HG03159 (cell line): ENCODE data around the gene TNFSF18.
"Not testable (repeated sequence)": the region's sequence is repeated elsewhere in the genome, so short reads cannot be mapped to it uniquely, and the experiment has no call there.

Experiments
- ATAC-seq: cut with Tn5 transposase; IDR thresholded peaks from one replicate; pipeline ENCODE4 v1.9.1; 2021; ENCODE audit warnings: mild to moderate bottlenecking, moderate library complexity; ENCODE audit not compliant: unreplicated experiment

Gene TNFSF18

GRCh38 chr1:173050865-173051264 is at the start of gene TNFSF18:
Gene TNFSF18 (minus strand): TSS chr1:173050941. CDS start chr1:173050896, 45 bp downstream.
- no peak for ATAC-seq

GRCh38 chr1:173099166-173099565 is 48.4 kb upstream of the TNFSF18 start:
- ATAC-seq: no peak

- ATAC-seq: no peak
Observed at GRCh38 chr1:173098117-173098516, 47.4 kb upstream of the TNFSF18 start.

GRCh38 chr1:173097001-173097400 is 46.3 kb upstream of the TNFSF18 start:
- ATAC-seq: no peak

GRCh38 chr1:173095632-173096031 is 44.9 kb upstream of the TNFSF18 start:
- ATAC-seq: no peak

GRCh38 chr1:173094541-173094940 is 43.8 kb upstream of the TNFSF18 start:
- ATAC-seq: no peak

- no peak for ATAC-seq
Observed at GRCh38 chr1:173093691-173094445, 43.1 kb upstream of the TNFSF18 start.

GRCh38 chr1:173084292-173084691 is 33.6 kb upstream of the TNFSF18 start:
- ATAC-seq: no peak

GRCh38 chr1:173082913-173083312 is 32.2 kb upstream of the TNFSF18 start:
- no peak for ATAC-seq

- not testable (repeated sequence) for ATAC-seq
Observed at GRCh38 chr1:173074217-173074616, 23.5 kb upstream of the TNFSF18 start.

- no peak for ATAC-seq
Observed at GRCh38 chr1:173064011-173064410, 13.3 kb upstream of the TNFSF18 start.

GRCh38 chr1:173063171-173063570 is 12.4 kb upstream of the TNFSF18 start:
- ATAC-seq: no peak

GRCh38 chr1:173062150-173062938 is 11.6 kb upstream of the TNFSF18 start:
- ATAC-seq: no peak

- no peak for ATAC-seq
Observed at GRCh38 chr1:173058556-173058955, 7.8 kb upstream of the TNFSF18 start.

- ATAC-seq: no peak
Observed at GRCh38 chr1:173057984-173058383, 7.2 kb upstream of the TNFSF18 start.

- no peak for ATAC-seq
Observed at GRCh38 chr1:173056365-173056764, 5.6 kb upstream of the TNFSF18 start.

- ATAC-seq: no peak
Observed at GRCh38 chr1:173052681-173053196, 2.0 kb upstream of the TNFSF18 start.

GRCh38 chr1:173049322-173049633 is 1.5 kb downstream of the TNFSF18 start:
- ATAC-seq: no peak

GRCh38 chr1:173048621-173049321 is 2.0 kb downstream of the TNFSF18 start:
- no peak for ATAC-seq

GRCh38 chr1:173044656-173045055 is 6.1 kb downstream of the TNFSF18 start:
- no peak for ATAC-seq

GRCh38 chr1:173043253-173043652 is 7.5 kb downstream of the TNFSF18 start:
- no peak for ATAC-seq
